A673 (cell line): ENCODE data around the gene IL21. TPM values are rescaled to one million over a fixed set of nuclear protein-coding genes. Genes with fewer than 3 reads are reported as not detected.

ENCODE experiments used
- BruUV-seq: library from RNA; stranded (reverse); fragments of 400-500 nt; replicated peaks from 2 replicates; lab custom pipeline; 2021; lab: Mats Ljungman, UMichigan
- CTCF ChIA-PET: fragments of 300-600 bp; sonication (Branson Sonifier 250); formaldehyde crosslinking; loops from one replicate; lab custom pipeline; 2022; ENCODE audit warnings: antibody characterized with exemption; lab: Charles Lee
- POLR2A ChIA-PET: fragments of 300-600 bp; sonication (Branson Sonifier 250); formaldehyde crosslinking; loops from one replicate; lab custom pipeline; 2022; ENCODE audit warnings: antibody characterized with exemption; ENCODE audit not compliant: low non-redundant PET; lab: Charles Lee
- DNase-seq: peaks from one replicate; pipeline ENCODE4 v3.0.0-alpha.2; 2015; ENCODE audit warnings: low spot score
- H3K27ac ChIP-seq: fragments of 200-600 bp; sonication (generic); 2 replicates; pipeline ENCODE4 v1.5.1; 2016; ENCODE audit warnings: mixed run types, low read depth, mild to moderate bottlenecking, mixed read lengths, antibody characterized with exemption, low read length; ENCODE audit not compliant: poor library complexity, severe bottlenecking
- H3K27me3 ChIP-seq: fragments of 200-600 bp; sonication (generic); replicated peaks from 2 replicates; pipeline ENCODE4 v1.6.1; 2017; ENCODE audit warnings: mixed run types, low read depth, mild to moderate bottlenecking, mixed read lengths, antibody characterized with exemption, low read length; ENCODE audit not compliant: insufficient read depth, poor library complexity
- H3K36me3 ChIP-seq: fragments of 200-600 bp; sonication (generic); 2 replicates; pipeline ENCODE4 v1.6.1; 2016; ENCODE audit warnings: mixed run types, mild to moderate bottlenecking, mixed read lengths, antibody characterized with exemption, low read length; ENCODE audit not compliant: insufficient read depth, poor library complexity, severe bottlenecking
- H3K4me1 ChIP-seq: fragments of 200-600 bp; sonication (generic); 2 replicates; pipeline ENCODE4 v1.6.1; 2017; ENCODE audit warnings: mixed run types, mild to moderate bottlenecking, mixed read lengths, antibody characterized with exemption, low read length; ENCODE audit not compliant: insufficient read depth, poor library complexity, severe bottlenecking
- H3K4me3 ChIP-seq: fragments of 200-600 bp; sonication (generic); 2 replicates; pipeline ENCODE4 v1.5.1; 2016; ENCODE audit warnings: low read depth, mixed run types, mild to moderate bottlenecking, mixed read lengths, low read length; ENCODE audit not compliant: poor library complexity, severe bottlenecking
- H3K9me3 ChIP-seq: fragments of 200-600 bp; sonication (generic); 2 replicates; pipeline ENCODE4 v1.6.1; 2016; ENCODE audit warnings: mixed run types, low read depth, mild to moderate bottlenecking, mixed read lengths, antibody characterized with exemption, low read length; ENCODE audit not compliant: poor library complexity, severe bottlenecking
- EZH2 ChIP-seq: fragments of 200-600 bp; sonication (generic); IDR thresholded peaks from 2 replicates; pipeline ENCODE4 v1.6.1; 2017; ENCODE audit warnings: borderline replicate concordance, low read depth, mild to moderate bottlenecking, mixed read lengths, antibody characterized with exemption, low read length; ENCODE audit not compliant: poor library complexity, severe bottlenecking
- intact Hi-C: fragments of 100-400 bp; cut with micrococcal nuclease; formaldehyde crosslinking; loops from one replicate; pipeline ENCODE4 v1.10.0; 2022; ENCODE audit not compliant: unreplicated experiment
- total RNA-seq: library from RNA; stranded (reverse); gene quantifications from 2 replicates; pipeline ENCODE4 v1.2.3, GENCODE V29; 2021
- TF ChIP-seq, protein P1 (sequence below): fragments of 300-800, 200-600 bp; sonication (generic); conservative IDR thresholded peaks from 2 replicates; pipeline ENCODE4 v1.5.1; 2017; ENCODE audit warnings: low read depth, mild to moderate bottlenecking, antibody characterized with exemption, low read length, moderate library complexity, mixed read lengths

Gene IL21
- total RNA-seq, 1 experiment from 2014 or later = not detected

DNA sequence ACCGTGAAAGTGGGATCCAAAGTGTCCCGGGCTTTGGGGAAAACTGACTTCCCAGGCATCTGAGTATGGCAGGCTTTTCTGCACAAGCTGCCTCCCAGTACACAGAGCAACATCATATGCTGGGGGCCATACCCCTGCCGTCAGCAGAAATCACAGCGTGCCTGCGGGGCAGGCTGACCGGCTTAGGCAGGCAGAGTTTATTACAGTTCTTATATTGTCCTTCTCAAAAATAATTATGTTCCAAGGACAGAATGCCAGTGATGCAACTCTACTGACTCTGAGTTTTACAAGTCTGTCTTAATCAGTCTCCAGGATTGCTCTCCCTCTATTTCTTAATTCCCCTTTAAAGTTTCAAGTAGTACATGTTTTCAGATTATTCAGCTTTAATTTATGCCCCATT lies 37.0 kb downstream of the IL21 start:
- no peak for DNase-seq
- H3K27me3 ChIP-seq = no peaks in the 10 kb centered on the region
- no peak overlapping the region for H3K4me3 ChIP-seq
- intact Hi-C loops = no loop called here
- H3K27ac ChIP-seq = no peak overlapping the region
- no TSS peak for BruUV-seq
- POLR2A ChIA-PET = no interaction called here
- no peaks in the 10 kb centered on the region for H3K4me1 ChIP-seq
- no peaks in the 10 kb centered on the region for H3K36me3 ChIP-seq
- H3K9me3 ChIP-seq = no peaks in the 10 kb centered on the region
- CTCF ChIA-PET = no interaction called here
- TF ChIP-seq EZH2 = no peak
- TF ChIP-seq, protein P1, sequence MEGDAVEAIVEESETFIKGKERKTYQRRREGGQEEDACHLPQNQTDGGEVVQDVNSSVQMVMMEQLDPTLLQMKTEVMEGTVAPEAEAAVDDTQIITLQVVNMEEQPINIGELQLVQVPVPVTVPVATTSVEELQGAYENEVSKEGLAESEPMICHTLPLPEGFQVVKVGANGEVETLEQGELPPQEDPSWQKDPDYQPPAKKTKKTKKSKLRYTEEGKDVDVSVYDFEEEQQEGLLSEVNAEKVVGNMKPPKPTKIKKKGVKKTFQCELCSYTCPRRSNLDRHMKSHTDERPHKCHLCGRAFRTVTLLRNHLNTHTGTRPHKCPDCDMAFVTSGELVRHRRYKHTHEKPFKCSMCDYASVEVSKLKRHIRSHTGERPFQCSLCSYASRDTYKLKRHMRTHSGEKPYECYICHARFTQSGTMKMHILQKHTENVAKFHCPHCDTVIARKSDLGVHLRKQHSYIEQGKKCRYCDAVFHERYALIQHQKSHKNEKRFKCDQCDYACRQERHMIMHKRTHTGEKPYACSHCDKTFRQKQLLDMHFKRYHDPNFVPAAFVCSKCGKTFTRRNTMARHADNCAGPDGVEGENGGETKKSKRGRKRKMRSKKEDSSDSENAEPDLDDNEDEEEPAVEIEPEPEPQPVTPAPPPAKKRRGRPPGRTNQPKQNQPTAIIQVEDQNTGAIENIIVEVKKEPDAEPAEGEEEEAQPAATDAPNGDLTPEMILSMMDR = no peak

DNA sequence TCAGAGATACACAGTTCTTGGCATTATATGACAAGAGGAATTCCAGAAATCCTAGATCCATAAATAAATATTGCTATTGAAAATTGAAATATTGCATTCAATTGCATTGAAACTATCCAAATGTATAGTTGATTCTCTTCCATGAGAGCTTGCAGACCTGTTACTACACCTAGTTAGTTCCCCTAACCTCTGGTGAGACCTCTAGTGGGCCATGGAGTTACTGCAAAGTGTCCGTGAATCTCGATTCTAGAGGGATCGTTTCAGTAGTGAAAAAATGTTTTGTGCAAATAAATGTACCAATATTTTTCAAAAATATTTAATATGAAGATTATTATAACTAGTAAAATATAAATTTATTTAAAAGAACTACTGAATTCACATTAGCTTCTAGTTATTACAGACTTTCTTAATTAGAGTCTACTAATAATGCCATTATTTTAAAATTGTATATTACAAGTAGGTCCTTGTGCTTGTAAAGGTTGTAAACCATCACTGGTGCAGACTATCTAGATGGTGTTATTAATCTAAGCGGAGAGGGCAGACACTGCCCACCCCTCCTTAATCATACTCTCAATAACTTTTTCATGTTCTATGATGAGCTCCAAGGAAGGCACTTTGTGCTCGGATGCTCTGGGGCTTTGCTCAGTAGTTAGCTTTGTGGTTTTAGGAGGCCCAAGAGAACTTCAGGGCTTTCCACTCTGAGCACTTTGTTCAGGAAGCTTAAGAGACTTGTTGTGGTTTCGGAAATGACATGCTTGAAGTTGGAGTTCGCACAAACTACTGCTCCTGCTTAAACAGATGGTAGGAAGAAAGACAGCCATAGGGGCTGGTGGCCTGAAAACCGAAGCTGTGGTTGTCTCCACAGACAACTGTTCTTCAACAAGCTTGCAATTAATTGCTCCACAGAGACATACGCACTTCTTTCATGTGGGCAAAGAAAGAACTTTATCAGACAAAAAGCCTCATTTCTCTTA lies 42.8 kb downstream of the IL21 start:
- no TSS peak for BruUV-seq
- Histone ChIP-seq H3K4me3 (no peak overlapping the region), H3K27me3 (no peaks in the 10 kb centered on the region), H3K36me3 (no peaks in the 10 kb centered on the region), H3K27ac (no peak overlapping the region), H3K9me3 (no peaks in the 10 kb centered on the region), H3K4me1 (no peaks in the 10 kb centered on the region)
- TF ChIP-seq EZH2 = no peak
- TF ChIP-seq, protein P1 = peak; percentile 80
- ChIA-PET POLR2A (no interaction called here), CTCF (interaction anchor here (0.9 to 1.5 kb wide), 2 partner anchors 352 to 678 kb away, joined by 3 to 7 read pairs; no protein-coding TSS in a partner anchor)
- peak; percentile 68 for DNase-seq
- intact Hi-C loops = loop anchor here (2.0 to 5.0 kb wide), 4 partner anchors 267 to 756 kb away; partner anchors contain the start of gene CCNA2

DNA sequence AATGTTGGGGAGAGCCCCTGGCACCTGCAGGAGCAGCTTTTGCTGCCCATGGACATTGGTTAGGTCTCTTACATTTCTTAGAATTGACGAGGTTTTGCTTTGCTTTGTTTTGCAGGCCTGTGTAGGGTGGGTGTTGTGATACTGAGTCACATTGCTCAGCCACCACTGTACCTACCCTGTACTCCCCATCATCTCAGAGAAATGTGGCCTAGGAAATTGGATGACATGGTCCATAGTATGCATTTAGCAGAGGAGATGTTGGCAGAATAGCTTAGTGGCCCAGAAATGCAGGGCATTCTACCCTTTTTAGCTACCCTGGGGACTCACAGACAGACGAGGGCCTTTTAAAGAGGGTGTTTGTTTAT lies 43.7 kb downstream of the IL21 start:
- intact Hi-C loops = loop anchor here (2.0 to 5.0 kb wide), 4 partner anchors 266 to 755 kb away; partner anchors contain the start of gene CCNA2
- no TSS peak for BruUV-seq
- no peak for DNase-seq
- H3K27ac ChIP-seq = no peak overlapping the region
- H3K36me3 ChIP-seq = no peaks in the 10 kb centered on the region
- H3K4me1 ChIP-seq = no peaks in the 10 kb centered on the region
- H3K9me3 ChIP-seq = no peaks in the 10 kb centered on the region
- TF ChIP-seq, protein P1 = no peak
- no peak for TF ChIP-seq EZH2
- no peaks in the 10 kb centered on the region for H3K27me3 ChIP-seq
- H3K4me3 ChIP-seq = no peak overlapping the region
- ChIA-PET POLR2A (no interaction called here), CTCF (interaction anchor here (1.4 to 1.5 kb wide), 2 partner anchors 677 kb away, joined by 3 to 7 read pairs; no protein-coding TSS in a partner anchor)
